Caco-2 (cell line): ENCODE results near the gene PTGFRN. TPM values are rescaled to one million over a fixed set of nuclear protein-coding genes. Genes with fewer than 3 reads are reported as not detected.

ENCODE experiments used
- BruUV-seq: library from RNA; stranded (reverse); fragments of 400-500 nt; replicated peaks from 2 replicates; lab custom pipeline; 2021; lab: Mats Ljungman, UMichigan
- CTCF ChIA-PET: fragments of 300-600 bp; sonication (Branson Sonifier 250); formaldehyde crosslinking; loops from one replicate; lab custom pipeline; 2022; ENCODE audit warnings: antibody characterized with exemption; lab: Charles Lee
- POLR2A ChIA-PET: fragments of 300-600 bp; sonication (Branson Sonifier 250); formaldehyde crosslinking; loops from one replicate; lab custom pipeline; 2022; ENCODE audit warnings: antibody characterized with exemption; lab: Charles Lee
- DNase-seq, 2 experiments: peaks; one replicate each; pipeline versions ENCODE4 v3.0.0 to v3.0.0-alpha.2; 2020 to 2022
- H3K27me3 ChIP-seq: replicated peaks from 2 replicates; pipeline ENCODE4 v1.6.0; 2011; ENCODE audit warnings: low read length; ENCODE audit not compliant: control insufficient read depth, insufficient read depth
- H3K36me3 ChIP-seq: 2 replicates; pipeline ENCODE4 v1.5.1; 2011; ENCODE audit warnings: low read length; ENCODE audit not compliant: control insufficient read depth, insufficient read depth
- H3K4me1 ChIP-seq: fragments of 250-450 bp; sonication (Bioruptor Pico); 2 replicates; pipeline ENCODE4 v1.5.1; 2020; ENCODE audit warnings: mild to moderate bottlenecking
- H3K4me3 ChIP-seq: 2 replicates; pipeline ENCODE4 v1.5.1; 2011; ENCODE audit warnings: low read depth, mild to moderate bottlenecking, control low read depth, low read length
- H3K9me3 ChIP-seq: fragments of 250-450 bp; sonication (Bioruptor Pico); 2 replicates; pipeline ENCODE4 v1.5.1; 2020; ENCODE audit warnings: mild to moderate bottlenecking, moderate library complexity
- H3K27ac Mint-ChIP-seq: one replicate; pipeline ENCODE4 v1.8.0; 2022; ENCODE audit warnings: mixed read lengths; ENCODE audit not compliant: unreplicated experiment
- H3K27me3 Mint-ChIP-seq: one replicate; pipeline ENCODE4 v1.8.0; 2022; ENCODE audit warnings: mixed read lengths; ENCODE audit not compliant: insufficient read depth, unreplicated experiment
- H3K36me3 Mint-ChIP-seq: one replicate; pipeline ENCODE4 v1.8.0; 2022; ENCODE audit warnings: mild to moderate bottlenecking, mixed read lengths; ENCODE audit not compliant: insufficient read depth, unreplicated experiment
- H3K4me1 Mint-ChIP-seq: one replicate; pipeline ENCODE4 v1.8.0; 2022; ENCODE audit warnings: low read depth, mixed read lengths; ENCODE audit not compliant: unreplicated experiment
- H3K4me3 Mint-ChIP-seq: one replicate; pipeline ENCODE4 v1.8.0; 2022; ENCODE audit warnings: mild to moderate bottlenecking, moderate library complexity, mixed read lengths; ENCODE audit not compliant: unreplicated experiment
- H3K9me3 Mint-ChIP-seq: one replicate; pipeline ENCODE4 v1.8.0; 2022; ENCODE audit warnings: mixed read lengths; ENCODE audit not compliant: unreplicated experiment
- intact Hi-C: fragments of 100-400 bp; cut with micrococcal nuclease; formaldehyde crosslinking; loops from one replicate; pipeline ENCODE4 v1.10.0; 2022; ENCODE audit not compliant: unreplicated experiment
- total RNA-seq: library from RNA; stranded (reverse); gene quantifications from 2 replicates; pipeline ENCODE4 v1.2.3, GENCODE V29; 2022
- TF ChIP-seq, protein P1 (sequence below), 2 experiments: fragments of 200-600 bp in 1 of 2; IDR thresholded peaks; 1 replicate in 1 of 2; 2 replicates in 1 of 2; pipeline versions ENCODE4 v1.5.1 to v1.8.0; 2011 to 2022; ENCODE audit warnings: antibody characterized with exemption in 1 of 2, control low read depth in 1 of 2, inconsistent platforms in 1 of 2, low read depth in 1 of 2, low read length in 1 of 2, mild to moderate bottlenecking in 1 of 2, moderate library complexity in 1 of 2; ENCODE audit not compliant: insufficient read depth in 1 of 2, severe bottlenecking in 1 of 2, unreplicated experiment in 1 of 2

The PTGFRN gene
- total RNA-seq, 1 experiment from 2014 or later, result 16.2 TPM

DNA sequence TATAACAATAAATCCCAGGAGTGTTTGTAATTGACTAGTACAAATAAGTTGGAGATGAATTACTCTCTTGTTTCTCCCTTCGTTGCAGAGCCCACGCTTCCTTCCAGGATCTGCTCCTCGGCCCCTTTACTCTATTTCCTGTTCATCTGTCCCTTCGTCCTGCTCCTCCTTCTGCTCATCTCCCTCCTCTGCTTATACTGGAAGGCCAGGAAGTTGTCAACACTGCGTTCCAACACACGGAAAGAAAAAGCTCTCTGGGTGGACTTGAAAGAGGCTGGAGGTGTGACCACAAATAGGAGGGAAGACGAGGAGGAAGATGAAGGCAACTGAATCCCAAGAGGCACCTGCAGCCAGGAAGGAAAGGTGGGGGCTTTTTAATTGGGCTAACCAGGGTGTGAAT lies 124.1 kb downstream of the PTGFRN start:
- ChIA-PET CTCF (no interaction called here), POLR2A (no interaction called here)
- H3K27ac Mint-ChIP-seq, result no peak overlapping the region
- TF ChIP-seq, protein P1, sequence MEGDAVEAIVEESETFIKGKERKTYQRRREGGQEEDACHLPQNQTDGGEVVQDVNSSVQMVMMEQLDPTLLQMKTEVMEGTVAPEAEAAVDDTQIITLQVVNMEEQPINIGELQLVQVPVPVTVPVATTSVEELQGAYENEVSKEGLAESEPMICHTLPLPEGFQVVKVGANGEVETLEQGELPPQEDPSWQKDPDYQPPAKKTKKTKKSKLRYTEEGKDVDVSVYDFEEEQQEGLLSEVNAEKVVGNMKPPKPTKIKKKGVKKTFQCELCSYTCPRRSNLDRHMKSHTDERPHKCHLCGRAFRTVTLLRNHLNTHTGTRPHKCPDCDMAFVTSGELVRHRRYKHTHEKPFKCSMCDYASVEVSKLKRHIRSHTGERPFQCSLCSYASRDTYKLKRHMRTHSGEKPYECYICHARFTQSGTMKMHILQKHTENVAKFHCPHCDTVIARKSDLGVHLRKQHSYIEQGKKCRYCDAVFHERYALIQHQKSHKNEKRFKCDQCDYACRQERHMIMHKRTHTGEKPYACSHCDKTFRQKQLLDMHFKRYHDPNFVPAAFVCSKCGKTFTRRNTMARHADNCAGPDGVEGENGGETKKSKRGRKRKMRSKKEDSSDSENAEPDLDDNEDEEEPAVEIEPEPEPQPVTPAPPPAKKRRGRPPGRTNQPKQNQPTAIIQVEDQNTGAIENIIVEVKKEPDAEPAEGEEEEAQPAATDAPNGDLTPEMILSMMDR (IDR thresholded peaks at IDR 0.05; ENCODE audit: insufficient read depth in 1 of 2, low read depth in 1 of 2, low read length in 1 of 2, severe bottlenecking in 1 of 2, unreplicated experiment in 1 of 2), result no peak
- no peaks in the 10 kb centered on the region for H3K4me1 Mint-ChIP-seq
- Histone ChIP-seq H3K4me1 (0 out of 2 replicates have a peak, but pooled peaks cover 5% of the 10 kb centered on the region), H3K27me3 (no peaks in the 10 kb centered on the region), H3K9me3 (no peaks in the 10 kb centered on the region), H3K4me3 (no peak overlapping the region), H3K36me3 (no peaks in the 10 kb centered on the region)
- H3K27me3 Mint-ChIP-seq, result no peaks in the 10 kb centered on the region
- no peaks in the 10 kb centered on the region for H3K9me3 Mint-ChIP-seq
- DNase-seq, result no peak
- no TSS peak for BruUV-seq
- intact Hi-C loops, result no loop called here
- H3K4me3 Mint-ChIP-seq, result no peak overlapping the region
- H3K36me3 Mint-ChIP-seq, result no peaks in the 10 kb centered on the region

DNA sequence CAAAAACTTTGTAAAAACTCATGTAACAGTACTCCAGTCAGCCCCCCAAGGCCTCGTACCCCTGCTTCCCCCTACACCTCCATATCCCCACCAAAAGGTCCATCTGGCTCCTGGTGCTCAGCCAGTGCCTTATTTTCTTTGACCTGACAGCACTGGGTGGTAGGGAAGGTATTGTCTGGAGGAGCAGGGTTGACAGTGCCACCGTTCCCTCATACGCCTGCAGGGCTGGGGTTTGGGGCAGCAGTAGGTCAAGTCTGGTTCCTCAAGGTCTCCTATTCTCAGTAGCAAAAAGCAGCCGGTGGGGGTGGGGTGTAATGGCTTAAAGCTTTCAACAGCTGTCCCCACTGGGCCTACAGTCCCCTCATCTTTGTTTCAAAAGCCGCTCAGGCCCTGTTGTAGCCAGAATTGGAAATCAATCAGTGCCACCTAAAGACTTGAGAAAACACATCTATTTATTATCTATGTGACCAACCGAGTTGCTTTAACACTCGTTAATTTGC lies 125.1 kb downstream of the PTGFRN start:
- POLR2A ChIA-PET, result no interaction called here
- Mint-ChIP-seq H3K4me3 (no peak overlapping the region), H3K27me3 (no peaks in the 10 kb centered on the region), H3K9me3 (no peaks in the 10 kb centered on the region), H3K4me1 (no peaks in the 10 kb centered on the region), H3K27ac (no peak overlapping the region), H3K36me3 (no peaks in the 10 kb centered on the region)
- Histone ChIP-seq H3K9me3 (no peaks in the 10 kb centered on the region), H3K36me3 (no peaks in the 10 kb centered on the region), H3K4me1 (0 out of 2 replicates have a peak, but pooled peaks cover under 1% of the 10 kb centered on the region), H3K27me3 (no peaks in the 10 kb centered on the region), H3K4me3 (no peak overlapping the region)
- TF ChIP-seq, protein P1 (IDR thresholded peaks at IDR 0.05; ENCODE audit: insufficient read depth in 1 of 2, low read depth in 1 of 2, low read length in 1 of 2, severe bottlenecking in 1 of 2, unreplicated experiment in 1 of 2), result no peak
- intact Hi-C loops, result no loop called here
- CTCF ChIA-PET, result no interaction called here
- BruUV-seq, result no TSS peak
- no peak for DNase-seq

- Histone ChIP-seq H3K4me1 (no peaks in the 10 kb centered on the region), H3K9me3 (no peaks in the 10 kb centered on the region), H3K4me3 (no peak overlapping the region), H3K36me3 (no peaks in the 10 kb centered on the region), H3K27me3 (no peaks in the 10 kb centered on the region)
- ChIA-PET CTCF (no interaction called here), POLR2A (no interaction called here)
- Mint-ChIP-seq H3K27me3 (no peaks in the 10 kb centered on the region), H3K9me3 (no peaks in the 10 kb centered on the region), H3K27ac (no peak overlapping the region), H3K36me3 (no peaks in the 10 kb centered on the region), H3K4me3 (no peak overlapping the region), H3K4me1 (no peaks in the 10 kb centered on the region)
- BruUV-seq, result no TSS peak
- DNase-seq, result peak; percentile 7 to 33
- TF ChIP-seq, protein P1 (IDR thresholded peaks at IDR 0.05; ENCODE audit: insufficient read depth in 1 of 2, low read depth in 1 of 2, low read length in 1 of 2, severe bottlenecking in 1 of 2, unreplicated experiment in 1 of 2), result no peak
- intact Hi-C loops, result no loop called here
Observed at GRCh38 chr1:117036018-117036461, 126.3 kb downstream of the PTGFRN start.
